ENCODE data around the gene SMYD3. TPM values are rescaled to one million over a fixed set of nuclear protein-coding genes. Genes with fewer than 3 reads are reported as not detected.

The SMYD3 gene
- total RNA-seq, 1 experiment from 2014 or later = 25.5 TPM

DNA sequence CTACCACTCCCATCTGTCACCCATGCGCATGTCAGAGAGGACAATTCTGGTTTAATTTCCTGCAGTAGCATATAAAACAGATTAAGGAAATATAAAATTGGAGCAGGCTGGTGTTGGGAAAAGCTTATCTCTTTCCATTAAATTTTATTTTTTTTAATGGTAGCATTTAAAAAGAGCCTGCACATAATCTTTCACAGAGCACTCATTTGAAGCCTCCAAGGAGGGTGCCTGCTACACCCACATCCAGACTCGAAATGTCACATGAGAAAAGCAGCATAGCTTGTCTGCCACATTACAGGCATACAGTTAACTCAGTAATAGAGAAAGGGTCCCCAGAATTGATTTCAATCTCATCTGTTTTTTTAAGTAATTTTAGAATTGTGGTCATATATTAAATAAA lies 753.3 kb downstream of the SMYD3 start:
- Histone ChIP-seq H2BK15ac (ENCODE audit: low read depth, low read length) (no peak overlapping the region), H3K27ac (ENCODE audit: insufficient read length, low read depth, low read length) (no peak overlapping the region)

More for the DNA sequence above, 753.3 kb downstream of the SMYD3 start:
- Histone ChIP-seq H3K23ac (ENCODE audit: insufficient read length, low read depth, low read length) (no peak overlapping the region), H2AK5ac (ENCODE audit: insufficient read length, low read length) (no peak overlapping the region), H4K5ac (ENCODE audit: insufficient read length, low read depth, low read length) (no peak overlapping the region), H3K9me3 (ENCODE audit: control insufficient read depth, low read depth, low read length) (no peaks in the 10 kb centered on the region), H3K4ac (ENCODE audit: low read depth, low read length) (no peak overlapping the region), H3K4me1 (ENCODE audit: insufficient read depth, low read length) (no peaks in the 10 kb centered on the region), H3K18ac (ENCODE audit: insufficient read length, low read depth, low read length) (no peak overlapping the region), H3K79me2 (ENCODE audit: insufficient read depth, low read length) (no peaks in the 10 kb centered on the region), H3K79me1 (ENCODE audit: insufficient read depth, low read depth, low read length, poor library complexity, severe bottlenecking) (no peaks in the 10 kb centered on the region), H2BK5ac (ENCODE audit: insufficient read length, low read length) (no peak overlapping the region), H4K8ac (replicated peaks; ENCODE audit: insufficient read length, low read depth, low read length) (no peak overlapping the region), H4K91ac (ENCODE audit: insufficient read length, low read depth, low read length) (no peak overlapping the region), H3K4me2 (ENCODE audit: insufficient read depth, insufficient read length, low read length) (no peak overlapping the region), H3K27me3 (ENCODE audit: insufficient read depth, low read length) (no peaks in the 10 kb centered on the region), H2AFZ (ENCODE audit: low read length) (no peak overlapping the region), H3K9ac (ENCODE audit: extremely low read depth, insufficient read length, low read length) (no peak overlapping the region), H2BK120ac (ENCODE audit: low read depth, low read length, poor library complexity, severe bottlenecking) (no peak overlapping the region), H3K23me2 (ENCODE audit: insufficient read length, low read depth, low read length, poor library complexity, severe bottlenecking) (no peaks in the 10 kb centered on the region), H4K20me1 (ENCODE audit: control insufficient read depth, insufficient read depth, insufficient read length) (no peaks in the 10 kb centered on the region), H3T11ph (ENCODE audit: low read length) (no peak overlapping the region), H2BK12ac (ENCODE audit: insufficient read length, low read depth, low read length) (no peak overlapping the region), H3K14ac (ENCODE audit: insufficient read depth, low read length) (no peak overlapping the region), H3K56ac (ENCODE audit: insufficient read length, low read depth, low read length) (no peak overlapping the region), H2BK20ac (ENCODE audit: low read depth, low read length, poor library complexity, severe bottlenecking) (no peak overlapping the region)
- no peak for DNase-seq
- TF ChIP-seq, protein P1, sequence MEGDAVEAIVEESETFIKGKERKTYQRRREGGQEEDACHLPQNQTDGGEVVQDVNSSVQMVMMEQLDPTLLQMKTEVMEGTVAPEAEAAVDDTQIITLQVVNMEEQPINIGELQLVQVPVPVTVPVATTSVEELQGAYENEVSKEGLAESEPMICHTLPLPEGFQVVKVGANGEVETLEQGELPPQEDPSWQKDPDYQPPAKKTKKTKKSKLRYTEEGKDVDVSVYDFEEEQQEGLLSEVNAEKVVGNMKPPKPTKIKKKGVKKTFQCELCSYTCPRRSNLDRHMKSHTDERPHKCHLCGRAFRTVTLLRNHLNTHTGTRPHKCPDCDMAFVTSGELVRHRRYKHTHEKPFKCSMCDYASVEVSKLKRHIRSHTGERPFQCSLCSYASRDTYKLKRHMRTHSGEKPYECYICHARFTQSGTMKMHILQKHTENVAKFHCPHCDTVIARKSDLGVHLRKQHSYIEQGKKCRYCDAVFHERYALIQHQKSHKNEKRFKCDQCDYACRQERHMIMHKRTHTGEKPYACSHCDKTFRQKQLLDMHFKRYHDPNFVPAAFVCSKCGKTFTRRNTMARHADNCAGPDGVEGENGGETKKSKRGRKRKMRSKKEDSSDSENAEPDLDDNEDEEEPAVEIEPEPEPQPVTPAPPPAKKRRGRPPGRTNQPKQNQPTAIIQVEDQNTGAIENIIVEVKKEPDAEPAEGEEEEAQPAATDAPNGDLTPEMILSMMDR (conservative IDR thresholded peaks at IDR 0.05) = no peak
- H3K4me1 Mint-ChIP-seq = peaks cover 25 to 26% of the 10 kb centered on the region in 2 experiments
- 0 out of 7 replicates have a peak, but pooled peaks cover 0 to 7% (median 0%) of the 10 kb centered on the region in 3 experiments for H3K36me3 Mint-ChIP-seq (ENCODE audit: insufficient read depth in 1 of 3, low read depth in 3 of 3)
- no peak overlapping the region for H3K27ac Mint-ChIP-seq
- H3K4me3 Mint-ChIP-seq = no peak overlapping the region
- no CpG with 5 or more reads among the region's 2 CpGs for WGBS (ENCODE audit: extremely low coverage, insufficient read length, low lambda C conversion rate)
- no peaks in the 10 kb centered on the region; a peak in 2 of 5 replicates for H3K9me3 Mint-ChIP-seq
- no peaks in the 10 kb centered on the region for H3K27me3 Mint-ChIP-seq (ENCODE audit: low read depth)

All from H9 (cell line).